Stomach (tissue), 4 donors: ENCODE data around the gene PRLH.

Experiments used
- EP300 ChIP-seq: sonication (generic); formaldehyde crosslinking; IDR thresholded peaks from one replicate; pipeline ENCODE4 v1.6.1; 2017; ENCODE audit warnings: antibody characterized with exemption
- POLR2A ChIP-seq, 4 donors: fragments of 450-650 bp; IDR thresholded peaks; one replicate each; pipeline ENCODE4 v1.6.1; 2016; ENCODE audit warnings: antibody characterized with exemption in 4 of 4, control low read depth in 2 of 4, mild to moderate bottlenecking in 1 of 4, moderate library complexity in 1 of 4
- TF ChIP-seq, protein P1 (sequence below), 7 experiments: fragments of 450-650 bp in 4 of 7; fragments of 200-600 bp in 3 of 7; sonication (generic) in 3 of 7; IDR thresholded peaks; one replicate each; pipeline ENCODE4 v1.5.1; 2016 to 2019; ENCODE audit warnings: antibody characterized with exemption in 7 of 7, control low read depth in 2 of 7, mild to moderate bottlenecking in 1 of 7

DNA sequence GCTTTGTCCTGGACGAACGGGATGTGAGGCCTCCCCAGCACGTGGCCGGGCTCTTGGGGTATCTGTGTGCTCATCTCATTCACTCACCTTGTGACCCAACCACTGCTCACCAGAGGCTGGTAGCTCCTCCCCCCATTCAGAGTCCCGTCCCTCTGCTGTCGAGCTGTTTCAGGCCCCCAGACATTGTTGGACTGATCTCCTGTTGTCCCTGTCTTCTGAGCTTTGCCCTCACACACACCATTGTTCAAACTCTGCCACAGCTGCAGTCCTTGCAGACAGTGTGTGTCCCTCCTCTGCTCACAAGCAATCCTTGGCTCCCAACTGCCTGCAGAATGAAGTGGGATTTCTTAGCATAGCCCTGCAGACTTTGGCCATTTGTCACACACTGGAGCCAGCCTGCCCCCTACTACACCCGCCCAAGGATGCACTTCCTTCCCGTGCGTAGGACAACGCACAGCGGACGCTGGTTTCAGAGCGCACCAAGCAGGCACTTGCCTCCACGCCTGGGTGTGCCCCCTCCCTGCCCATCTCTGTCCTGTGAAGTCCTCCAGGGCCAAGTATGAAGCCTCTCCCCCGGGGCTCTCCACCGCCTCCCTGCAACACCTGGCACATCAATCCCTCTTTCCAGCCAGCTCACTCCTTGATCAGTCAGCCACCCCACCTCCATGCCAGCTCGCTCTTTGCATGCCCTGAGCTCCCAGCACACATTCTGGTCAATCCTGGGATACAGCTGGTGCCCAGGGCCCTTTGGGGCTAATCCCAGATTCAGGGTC, 16.5 kb upstream of the PRLH start:
- TF ChIP-seq EP300, result no peak
- TF ChIP-seq POLR2A (IDR thresholded peaks at IDR 0.05), result no peak
- TF ChIP-seq, protein P1, sequence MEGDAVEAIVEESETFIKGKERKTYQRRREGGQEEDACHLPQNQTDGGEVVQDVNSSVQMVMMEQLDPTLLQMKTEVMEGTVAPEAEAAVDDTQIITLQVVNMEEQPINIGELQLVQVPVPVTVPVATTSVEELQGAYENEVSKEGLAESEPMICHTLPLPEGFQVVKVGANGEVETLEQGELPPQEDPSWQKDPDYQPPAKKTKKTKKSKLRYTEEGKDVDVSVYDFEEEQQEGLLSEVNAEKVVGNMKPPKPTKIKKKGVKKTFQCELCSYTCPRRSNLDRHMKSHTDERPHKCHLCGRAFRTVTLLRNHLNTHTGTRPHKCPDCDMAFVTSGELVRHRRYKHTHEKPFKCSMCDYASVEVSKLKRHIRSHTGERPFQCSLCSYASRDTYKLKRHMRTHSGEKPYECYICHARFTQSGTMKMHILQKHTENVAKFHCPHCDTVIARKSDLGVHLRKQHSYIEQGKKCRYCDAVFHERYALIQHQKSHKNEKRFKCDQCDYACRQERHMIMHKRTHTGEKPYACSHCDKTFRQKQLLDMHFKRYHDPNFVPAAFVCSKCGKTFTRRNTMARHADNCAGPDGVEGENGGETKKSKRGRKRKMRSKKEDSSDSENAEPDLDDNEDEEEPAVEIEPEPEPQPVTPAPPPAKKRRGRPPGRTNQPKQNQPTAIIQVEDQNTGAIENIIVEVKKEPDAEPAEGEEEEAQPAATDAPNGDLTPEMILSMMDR (IDR thresholded peaks at IDR 0.05), result no peak
